Colonic mucosa (tissue), 4 donors: ENCODE measurements around the gene PSMB7. TPM values are rescaled to one million over a fixed set of nuclear protein-coding genes. Genes with fewer than 3 reads are reported as not detected.

Source experiments
- DNase-seq: peaks from one replicate; pipeline ENCODE4 v3.0.0-alpha.2; 2020
- H3K27ac ChIP-seq: fragments of 200-600 bp; one replicate; pipeline ENCODE4 v1.8.0; 2021
- H3K27me3 ChIP-seq: fragments of 200-600 bp; one replicate; pipeline ENCODE4 v1.8.0; 2021
- H3K36me3 ChIP-seq: fragments of 200-600 bp; one replicate; pipeline ENCODE4 v1.8.0; 2021
- H3K4me1 ChIP-seq: fragments of 200-600 bp; one replicate; pipeline ENCODE4 v1.8.0; 2021; ENCODE audit warnings: mild to moderate bottlenecking
- H3K4me3 ChIP-seq: fragments of 200-600 bp; one replicate; pipeline ENCODE4 v1.8.0; 2021
- H3K9ac ChIP-seq, 2 donors: one replicate each; pipeline ENCODE4 v1.7.0; 2013; ENCODE audit warnings: control low read depth in 2 of 2, low read depth in 2 of 2, low read length in 2 of 2
- H3K9me3 ChIP-seq: fragments of 200-600 bp; one replicate; pipeline ENCODE4 v1.8.0; 2021
- CTCF ChIP-seq: fragments of 200-600 bp; IDR thresholded peaks from one replicate; pipeline ENCODE4 v1.8.0; 2022; ENCODE audit warnings: antibody characterized with exemption, mild to moderate bottlenecking
- intact Hi-C: fragments of 100-400 bp; cut with DNase I; formaldehyde crosslinking; loops from one replicate; pipeline ENCODE4 v1.14.1; 2022
- total RNA-seq, 2 donors: library from RNA; stranded (reverse); fragmentation: NEBNext Ultra II Directional in 1 of 2; extraction: Animal tissue kit (Norgen Biotek cat#: 25700) in 1 of 2; gene quantifications; one replicate each; pipeline ENCODE4 v1.2.1, GENCODE V29; 2021
- donor health status: healthy.
- donor health status: DM: no; HTN: no; CAD: no.
- donor health status: DM: no; HTN: no; CAD: no.

PSMB7 gene
- total RNA-seq, 2 donors from 2014 or later, result 89.8 to 136 TPM

- H3K4me3 ChIP-seq, result no peak overlapping the region
- H3K9ac ChIP-seq, result no peak overlapping the region
- TF ChIP-seq CTCF, result no peak
- no peaks in the 10 kb centered on the region for H3K27me3 ChIP-seq
- no peaks in the 10 kb centered on the region for H3K9me3 ChIP-seq
- no peak overlapping the region for H3K27ac ChIP-seq
- H3K4me1 ChIP-seq, result no peaks in the 10 kb centered on the region
- DNase-seq, result no peak
- no peaks in the 10 kb centered on the region for H3K36me3 ChIP-seq
- intact Hi-C loops, result no loop called here
Measured at GRCh38 chr9:124355941-124356744, 59.1 kb downstream of the PSMB7 start.

DNA sequence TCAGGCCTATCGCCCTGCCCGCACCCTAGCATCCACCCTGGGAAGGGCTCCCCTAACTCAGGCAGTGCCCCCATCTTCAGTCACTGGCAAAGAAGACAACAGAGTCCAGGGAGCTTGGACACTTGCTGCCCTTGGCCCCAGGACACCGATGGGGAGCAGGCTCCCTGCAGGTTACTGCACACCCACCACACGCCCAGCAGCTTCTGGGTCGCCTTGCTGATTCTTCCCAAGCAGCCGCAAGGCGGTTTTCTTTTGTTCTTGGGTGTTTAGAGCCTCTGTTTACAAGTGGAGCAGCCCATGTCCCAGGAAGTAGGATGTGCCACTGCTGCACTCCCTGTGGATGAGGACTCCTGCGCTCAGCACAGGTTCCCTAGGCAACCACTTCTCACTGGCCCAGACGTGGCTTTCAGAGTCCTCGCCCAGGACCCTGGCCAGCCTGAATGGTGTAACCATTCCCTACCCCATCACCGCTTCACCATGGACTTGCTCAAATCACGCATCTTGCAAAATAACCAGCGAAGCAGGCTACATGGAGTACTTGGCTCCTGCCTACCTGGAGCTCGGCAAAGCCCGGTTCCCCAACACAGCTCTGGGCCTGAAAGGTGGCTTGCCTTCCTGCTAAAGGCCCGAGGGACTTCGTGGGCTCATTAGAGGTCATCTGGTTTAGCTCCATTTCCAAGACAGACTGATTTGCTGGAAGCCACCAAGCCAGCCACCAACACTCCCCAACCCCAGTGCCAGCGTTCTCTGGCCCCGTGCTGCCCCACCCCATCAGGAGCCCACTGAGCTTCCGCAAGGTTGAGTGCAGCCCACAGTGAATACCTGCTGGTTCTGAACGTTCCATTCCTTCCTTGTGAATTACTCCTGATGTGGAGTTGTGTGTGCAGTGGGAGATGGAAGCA is 60.0 kb downstream of the PSMB7 start:
- DNase-seq, result no peak
- intact Hi-C loops, result no loop called here

DNA sequence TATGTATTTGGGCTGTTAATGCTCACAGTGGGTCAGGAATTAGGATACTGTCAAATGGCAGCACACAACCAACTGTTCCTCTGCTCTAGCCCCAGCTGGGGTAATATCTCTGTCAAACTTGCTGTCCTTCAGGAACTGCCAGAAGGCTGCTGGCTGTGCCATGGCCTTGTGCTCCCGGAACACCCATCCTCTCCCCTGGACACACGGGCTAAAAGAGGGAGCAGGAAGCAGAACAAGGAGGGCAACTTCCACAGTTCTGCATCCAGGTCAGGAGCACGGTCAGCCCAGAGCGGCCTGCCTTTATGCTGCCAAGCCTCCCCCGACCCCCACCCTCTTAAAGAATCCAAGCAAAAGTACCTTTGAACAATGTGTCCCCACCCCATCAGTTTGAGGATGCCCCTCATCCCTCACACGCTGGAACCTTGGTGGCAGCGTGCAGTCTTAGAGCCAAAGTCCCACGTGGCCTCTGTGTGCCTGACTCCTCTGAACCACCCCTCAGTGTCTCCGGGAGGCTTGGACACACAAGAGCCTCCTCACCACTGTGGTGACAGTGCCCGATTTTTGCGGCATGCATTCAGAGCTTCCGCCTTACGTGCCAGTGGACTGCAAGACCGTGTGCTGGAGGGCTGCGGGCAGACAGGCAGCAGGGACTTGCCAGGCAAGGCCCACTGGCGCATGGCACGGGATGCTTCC is 60.8 kb downstream of the PSMB7 start:
- intact Hi-C loops, result no loop called here
- H3K9ac ChIP-seq, result no peak overlapping the region

More for the DNA sequence above, 60.0 kb downstream of the PSMB7 start:
- Histone ChIP-seq H3K9ac (no peak overlapping the region), H3K9me3 (no peaks in the 10 kb centered on the region), H3K4me3 (no peak overlapping the region), H3K27ac (no peak overlapping the region), H3K36me3 (no peaks in the 10 kb centered on the region), H3K4me1 (no peaks in the 10 kb centered on the region), H3K27me3 (no peaks in the 10 kb centered on the region)
- no peak for TF ChIP-seq CTCF

GRCh38 chr9:124353811-124354274 is 61.4 kb downstream of the PSMB7 start:
- intact Hi-C loops, result no loop called here
- Histone ChIP-seq H3K27me3 (no peaks in the 10 kb centered on the region), H3K4me1 (no peaks in the 10 kb centered on the region), H3K9ac (no peak overlapping the region), H3K4me3 (no peak overlapping the region), H3K36me3 (no peaks in the 10 kb centered on the region), H3K9me3 (no peaks in the 10 kb centered on the region), H3K27ac (no peak overlapping the region)
- TF ChIP-seq CTCF, result no peak
- no peak for DNase-seq

More for the DNA sequence above, 60.8 kb downstream of the PSMB7 start:
- no peaks in the 10 kb centered on the region for H3K36me3 ChIP-seq
- no peaks in the 10 kb centered on the region for H3K4me1 ChIP-seq
- TF ChIP-seq CTCF, result no peak
- no peak overlapping the region for H3K27ac ChIP-seq
- H3K4me3 ChIP-seq, result no peak overlapping the region
- no peaks in the 10 kb centered on the region for H3K27me3 ChIP-seq
- DNase-seq, result no peak
- no peaks in the 10 kb centered on the region for H3K9me3 ChIP-seq

DNA sequence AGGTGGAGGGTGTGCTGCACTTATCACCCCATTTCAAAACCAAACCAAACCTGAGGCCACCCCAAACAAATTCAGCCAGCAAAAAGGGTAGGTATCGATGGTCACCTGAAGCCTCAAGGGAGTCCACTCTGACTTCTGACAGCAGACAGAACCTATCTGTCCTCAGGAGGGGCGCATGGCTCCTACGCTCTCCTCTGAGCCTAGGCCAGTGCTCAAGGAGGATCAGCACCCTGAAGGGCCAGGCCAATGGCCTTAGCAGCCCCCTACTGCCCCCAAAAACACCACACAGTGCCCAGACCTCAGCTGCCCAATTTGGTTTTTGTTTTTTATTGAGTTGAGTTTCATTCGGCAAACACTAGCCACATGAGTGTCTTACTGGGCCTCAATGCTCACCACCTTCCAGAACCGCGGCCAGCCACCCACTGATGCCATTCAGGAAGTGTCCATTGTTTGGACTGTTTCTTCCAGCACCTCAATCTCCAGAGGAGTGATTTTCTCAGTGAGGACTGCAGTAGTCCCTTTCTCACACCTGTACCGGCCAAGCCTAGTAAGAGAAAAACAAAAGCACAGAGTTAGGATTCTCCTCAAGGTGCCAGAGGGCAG is 62.0 kb downstream of the PSMB7 start:
- intact Hi-C loops, result no loop called here
- no peak for TF ChIP-seq CTCF
- DNase-seq, result no peak
- H3K27ac ChIP-seq, result no peak overlapping the region
- no peaks in the 10 kb centered on the region for H3K4me1 ChIP-seq
- no peaks in the 10 kb centered on the region for H3K36me3 ChIP-seq
- H3K9me3 ChIP-seq, result no peaks in the 10 kb centered on the region
- no peak overlapping the region for H3K4me3 ChIP-seq
- no peaks in the 10 kb centered on the region for H3K27me3 ChIP-seq
- no peak overlapping the region for H3K9ac ChIP-seq
